GM12878 (cell line): ENCODE measurements around the gene PHLPP1. TPM values are rescaled to one million over a fixed set of nuclear protein-coding genes. Genes with fewer than 3 reads are reported as not detected.

Experiments
- ATAC-seq: fragments of 200-7000 bp; cut with Tn5 transposase; 3 replicates; pipeline ENCODE4 v1.9.1; 2020; ENCODE audit warnings: mild to moderate bottlenecking, moderate library complexity
- BruUV-seq: library from RNA; stranded (reverse); fragments of 400-500 nt; replicated peaks from 2 replicates; lab custom pipeline; 2021; lab: Mats Ljungman, UMichigan
- CTCF ChIA-PET: fragments of 300-600 bp; sonication (Branson Sonifier 250); formaldehyde crosslinking; extraction: SDS; loops from one replicate; lab custom pipeline; 2021; ENCODE audit warnings: inconsistent platforms; lab: Yijun Ruan, JAX
- POLR2A ChIA-PET: fragments of 350-600 bp; formaldehyde crosslinking; extraction: SDS; loops from one replicate; lab custom pipeline; 2021; ENCODE audit warnings: inconsistent platforms; lab: Charles Lee
- RAD21 ChIA-PET: fragments of 300-600 bp; sonication (Branson Sonifier 250); formaldehyde crosslinking; loops from one replicate; lab custom pipeline; 2023; ENCODE audit warnings: antibody characterized with exemption; ENCODE audit not compliant: unreplicated experiment; lab: Charles Lee
- SMC1A ChIA-PET: fragments of 300-600 bp; sonication (Branson Sonifier 250); formaldehyde crosslinking; loops from one replicate; lab custom pipeline; 2023; ENCODE audit not compliant: unreplicated experiment, uncharacterized antibody; lab: Charles Lee
- DNase-seq: peaks from one replicate; pipeline ENCODE4 v3.0.0-alpha.2; 2011; ENCODE audit warnings: low read depth, low spot score
- FAIRE-seq: peaks from 3 replicates; lab custom pipeline; 2011; peaks lifted over from hg19 to GRCh38; lab: Jason Lieb, UNC
- H2AFZ ChIP-seq: 2 replicates; pipeline ENCODE4 v1.6.0; 2011; ENCODE audit warnings: low read depth, low read length, control low read depth; ENCODE audit not compliant: control insufficient read depth
- H3K27ac ChIP-seq: 2 replicates; pipeline ENCODE4 v1.5.1; 2011; ENCODE audit warnings: control low read depth; ENCODE audit not compliant: control insufficient read depth, insufficient read depth
- H3K27me3 ChIP-seq, 2 experiments: replicated peaks in 1 of 2; 2 replicates each; pipeline versions ENCODE4 v1.6.0 to v1.6.1; 2011; ENCODE audit warnings: low read length in 1 of 2; ENCODE audit not compliant: control insufficient read depth in 2 of 2, insufficient read depth in 2 of 2
- H3K36me3 ChIP-seq, 2 experiments: 2 replicates each; pipeline ENCODE4 v1.5.1; 2011; ENCODE audit warnings: low read length in 1 of 2; ENCODE audit not compliant: control insufficient read depth in 2 of 2, insufficient read depth in 2 of 2
- H3K4me1 ChIP-seq: 2 replicates; pipeline ENCODE4 v1.6.1; 2011; ENCODE audit warnings: mild to moderate bottlenecking, low read length, moderate library complexity, mixed read lengths; ENCODE audit not compliant: control insufficient read depth, insufficient read depth
- H3K4me2 ChIP-seq: 2 replicates; pipeline ENCODE4 v1.6.0; 2011; ENCODE audit warnings: control low read depth; ENCODE audit not compliant: control insufficient read depth, insufficient read depth
- H3K4me3 ChIP-seq: fragments of 200-600 bp; sonication (generic); 2 replicates; pipeline ENCODE4 v1.5.1; 2016
- H3K79me2 ChIP-seq: 2 replicates; pipeline ENCODE4 v1.6.0; 2011; ENCODE audit warnings: low read length; ENCODE audit not compliant: control insufficient read depth, insufficient read depth
- H3K9ac ChIP-seq: 2 replicates; pipeline ENCODE4 v1.8.0; 2011; ENCODE audit warnings: low read length, control low read depth, mixed read lengths; ENCODE audit not compliant: control insufficient read depth, insufficient read depth
- H3K9me3 ChIP-seq: replicated peaks from 3 replicates; pipeline ENCODE4 v1.5.1; 2011; ENCODE audit warnings: mild to moderate bottlenecking, low read length; ENCODE audit not compliant: control insufficient read depth, insufficient read depth
- H4K20me1 ChIP-seq: 2 replicates; pipeline ENCODE4 v1.6.0; 2011; ENCODE audit not compliant: control insufficient read depth, insufficient read depth
- CEBPB ChIP-seq, 2 experiments: fragments of 150-350 bp in 1 of 2; IDR thresholded peaks; 2 replicates each; pipeline ENCODE4 v1.6.1; 2012 to 2014; ENCODE audit warnings: low read depth in 2 of 2, low read length in 2 of 2, borderline replicate concordance in 1 of 2, inconsistent platforms in 1 of 2
- EED ChIP-seq: sonication (generic); IDR thresholded peaks from 2 replicates; pipeline ENCODE4 v1.6.1; 2016; ENCODE audit warnings: antibody characterized with exemption, low read depth
- ETV6 ChIP-seq, 2 experiments: fragments of 450-650 bp in 1 of 2; IDR thresholded peaks in 1 of 2; conservative IDR thresholded peaks in 1 of 2; 2 replicates each; pipeline ENCODE4 v1.6.1; 2014; ENCODE audit warnings: antibody characterized with exemption in 1 of 2, borderline replicate concordance in 1 of 2, low read depth in 1 of 2, mild to moderate bottlenecking in 1 of 2, moderate library complexity in 1 of 2
- FOS ChIP-seq: IDR thresholded peaks from 3 replicates; pipeline ENCODE4 v1.6.1; 2011; ENCODE audit warnings: borderline replicate concordance; ENCODE audit not compliant: insufficient read length; ENCODE audit errors: extremely low read depth
- IRF3 ChIP-seq: fragments of 450-650 bp; IDR thresholded peaks from 2 replicates; pipeline ENCODE4 v1.6.1; 2014; ENCODE audit warnings: mild to moderate bottlenecking
- USF2 ChIP-seq: IDR thresholded peaks from 2 replicates; pipeline ENCODE4 v1.6.1; 2011; ENCODE audit warnings: low read depth, low read length, improper control_type of control experiment, borderline replicate concordance
- ZNF592 ChIP-seq: fragments of 450-650 bp; IDR thresholded peaks from 2 replicates; pipeline ENCODE4 v1.6.1; 2017; ENCODE audit warnings: mild to moderate bottlenecking, moderate library complexity
- ZSCAN29 ChIP-seq: fragments of 450-650 bp; IDR thresholded peaks from 2 replicates; pipeline ENCODE4 v1.6.1; 2017; ENCODE audit warnings: mild to moderate bottlenecking, moderate library complexity
- WGBS: methylation state at CpG from one replicate; pipeline ENCODE4 v1.1.6; 2016; ENCODE audit warnings: low lambda C conversion rate; ENCODE audit not compliant: insufficient replicate concordance, insufficient coverage; ENCODE audit errors: missing lambda C conversion rate; 5-methylcytosine and 5-hydroxymethylcytosine counted together
- in situ Hi-C: fragments of 300-500 bp; cut with MboI; formaldehyde crosslinking; loops from 9 replicates; pipeline ENCODE4 v1.14.3; 2018; ENCODE audit warnings: mixed read lengths
- intact Hi-C: fragments of 100-400 bp; cut with micrococcal nuclease; formaldehyde crosslinking; loops from one replicate; pipeline ENCODE4 v1.14.2; 2022; ENCODE audit not compliant: unreplicated experiment
- polyA plus RNA-seq, 11 experiments: library from polyadenylated mRNA; depleted of rRNA in 4 of 11; unstranded in 6 of 11; stranded (reverse) in 5 of 11; fragments of >200 nt; fragmentation: Nextera tagmentation in 4 of 11; fragmentation: Illumina TruSeq in 1 of 11; extraction: Ambion mirVana in 4 of 11; extraction: Trizol in 1 of 11; gene quantifications; 1 replicate in 1 of 11; 2 replicates in 10 of 11; pipeline versions ENCODE4 v1.2.1 to v1.2.3, GENCODE V29; 2011 to 2016; ENCODE audit warnings: inconsistent platforms in 2 of 11, missing spikeins in 2 of 11, low read depth in 1 of 11
- total RNA-seq, 4 experiments: library from RNA; depleted of rRNA in 3 of 4; stranded (reverse); fragments of >200 nt in 3 of 4; fragmentation: Illumina TruSeq in 1 of 4; extraction: Trizol in 1 of 4; gene quantifications; 2 replicates each; pipeline versions ENCODE4 v1.2.1 to v1.2.3, GENCODE V29; 2013 to 2021

PHLPP1 gene
- total and polyA plus RNA-seq, 10 of the 15 experiments (the other 5 are each of a cell fraction or from before 2014, with no cell fraction given): 0.42 to 7.0 (median 1.9) TPM

- DNase-seq: no peak
- no peak overlapping the region for H3K4me3 ChIP-seq
- H3K79me2 ChIP-seq: no peaks in the 10 kb centered on the region
- no peak for ATAC-seq
- no peak overlapping the region for H3K9ac ChIP-seq
- POLR2A ChIA-PET: no interaction called here
- H4K20me1 ChIP-seq: no peaks in the 10 kb centered on the region
- intact Hi-C loops: no loop called here
- H3K36me3 ChIP-seq: no peaks in the 10 kb centered on the region
- H3K27me3 ChIP-seq: no peaks in the 10 kb centered on the region
- no peak overlapping the region for H3K27ac ChIP-seq
- H2AFZ ChIP-seq: no peak overlapping the region
- TF ChIP-seq EED (no peak), IRF3 (no peak), ETV6 (conservative IDR thresholded peaks at IDR 0.05 in 1 of 2, IDR thresholded peaks at IDR 0.05 in 1 of 2; ENCODE audit: borderline replicate concordance in 1 of 2, low read depth in 1 of 2) (no peak), FOS (no peak), ZNF592 (no peak), ZSCAN29 (no peak), USF2 (no peak), CEBPB (IDR thresholded peaks at IDR 0.05; ENCODE audit: borderline replicate concordance in 1 of 2, low read depth in 2 of 2, low read length in 2 of 2) (no peak)
- TF ChIP-seq, all 136 proteins: peak for 0
- SMC1A ChIA-PET: interaction anchor here (0.6 kb wide), 1 partner anchor 338 kb away, joined by 3 read pairs; no protein-coding TSS in a partner anchor
- no peak for FAIRE-seq
- CTCF ChIA-PET: no interaction called here
- no peaks in the 10 kb centered on the region for H3K4me1 ChIP-seq
- in situ Hi-C loops: no loop called here
- H3K9me3 ChIP-seq: no peaks in the 10 kb centered on the region; the same call in 1 of the 3 replicates
- no peak overlapping the region for H3K4me2 ChIP-seq
- WGBS: 68% methylated on average over 9 of the region's 9 CpGs
- BruUV-seq: no TSS peak
- RAD21 ChIA-PET: no interaction called here
Observed at GRCh38 chr18:62678847-62679485, 36.4 kb upstream of the PHLPP1 start.
